Measurements from ENCODE around the gene DOCK11.
A peak's percentile ranks its signal among the peaks of the same experiment; 100 is the strongest.
"Not testable (repeated sequence)": the region's sequence is repeated elsewhere in the genome, so short reads cannot be mapped to it uniquely, and the experiment has no call there.

The DOCK11 gene

GRCh38 chrX:118495061-118495921, at the start of gene DOCK11:
Gene DOCK11 (plus strand): TSS chrX:118495815. CDS start chrX:118495972, 157 bp downstream.
- DNase-seq: peak; percentile 2

- DNase-seq: no peak
Observed at GRCh38 chrX:118448273-118448783, 47.3 kb upstream of the DOCK11 start.

GRCh38 chrX:118455013-118455412, 40.6 kb upstream of the DOCK11 start:
- DNase-seq: no peak

- DNase-seq: no peak
Observed at GRCh38 chrX:118459494-118459893, 36.1 kb upstream of the DOCK11 start.

GRCh38 chrX:118464501-118464900, 31.1 kb upstream of the DOCK11 start:
- no peak for DNase-seq

GRCh38 chrX:118468122-118468521, 27.5 kb upstream of the DOCK11 start:
- no peak for DNase-seq

- DNase-seq: not testable (repeated sequence)
Observed at GRCh38 chrX:118470721-118471347, 24.8 kb upstream of the DOCK11 start.

- DNase-seq: no peak
Observed at GRCh38 chrX:118474586-118474985, 21.0 kb upstream of the DOCK11 start.

- DNase-seq: no peak
Observed at GRCh38 chrX:118475903-118476302, 19.7 kb upstream of the DOCK11 start.

GRCh38 chrX:118480172-118480571, 15.4 kb upstream of the DOCK11 start:
- DNase-seq: no peak

GRCh38 chrX:118482384-118482783, 13.2 kb upstream of the DOCK11 start:
- not testable (repeated sequence) for DNase-seq

GRCh38 chrX:118484216-118484903, 11.3 kb upstream of the DOCK11 start:
- no peak for DNase-seq

- DNase-seq: not testable (repeated sequence)
Observed at GRCh38 chrX:118486693-118487092, 8.9 kb upstream of the DOCK11 start.

GRCh38 chrX:118493016-118493415, 2.6 kb upstream of the DOCK11 start:
- no peak for DNase-seq

GRCh38 chrX:118493653-118494297, 1.8 kb upstream of the DOCK11 start:
- DNase-seq: no peak

- DNase-seq: no peak
Observed at GRCh38 chrX:118495958-118496762, 545 bp downstream of the DOCK11 start.

- DNase-seq: no peak
Observed at GRCh38 chrX:118496763-118497079, 1.1 kb downstream of the DOCK11 start.

GRCh38 chrX:118497180-118497818, 1.7 kb downstream of the DOCK11 start:
- no peak for DNase-seq

GRCh38 chrX:118498351-118498750, 2.7 kb downstream of the DOCK11 start:
- no peak for DNase-seq

GRCh38 chrX:118498755-118499154, 3.1 kb downstream of the DOCK11 start:
- DNase-seq: no peak

GRCh38 chrX:118499295-118499694, 3.7 kb downstream of the DOCK11 start:
- no peak for DNase-seq

Measured in NCI-H1048 (cell line).